AG04449 (cell line): ENCODE results near the gene FUT8.

ENCODE experiments used
- CTCF ChIA-PET: fragments of 350-600 bp; formaldehyde crosslinking; extraction: SDS; loops from one replicate; lab custom pipeline; 2021; ENCODE audit warnings: antibody characterized with exemption; lab: Yijun Ruan, JAX
- POLR2A ChIA-PET: fragments of 400-600, 350-600 bp; formaldehyde crosslinking; extraction: SDS; loops from one replicate; lab custom pipeline; 2020; ENCODE audit warnings: antibody characterized with exemption, inconsistent platforms; lab: Yijun Ruan, JAX
- DNase-seq: peaks from one replicate; pipeline ENCODE4 v3.0.0-alpha.2; 2010; ENCODE audit warnings: low read depth, low spot score
- H3K4me3 ChIP-seq: 2 replicates; pipeline ENCODE4 v1.5.1; 2011; ENCODE audit warnings: low read depth, mild to moderate bottlenecking, control low read depth, low read length
- TF ChIP-seq, protein P1 (sequence below): IDR thresholded peaks from one replicate; pipeline ENCODE4 v1.5.1; 2011; ENCODE audit warnings: mild to moderate bottlenecking, moderate library complexity, low read length, control low read depth, inconsistent platforms; ENCODE audit not compliant: insufficient read depth; ENCODE audit errors: missing control alignments

The FUT8 gene

DNA sequence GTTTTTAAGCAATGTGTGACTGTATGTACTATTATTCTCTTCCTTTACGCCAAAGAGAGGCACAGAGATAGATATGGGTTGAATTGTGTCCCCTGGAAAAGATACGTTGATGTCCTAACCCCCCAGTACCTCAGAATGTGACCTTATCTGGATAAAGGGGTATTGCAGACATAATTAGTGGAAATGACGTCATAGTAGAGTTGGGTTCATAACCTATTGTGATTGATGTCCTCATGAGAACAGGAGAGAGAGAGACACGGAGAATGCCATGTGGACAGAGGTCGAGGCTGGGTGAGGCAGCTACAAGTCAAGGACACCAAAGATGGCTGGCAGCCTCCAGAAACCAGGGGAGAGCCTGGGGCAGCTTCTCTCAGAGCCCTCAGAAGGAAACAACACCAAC, 376.3 kb downstream of the FUT8 start:
- no peak overlapping the region for H3K4me3 ChIP-seq
- CTCF ChIA-PET = no interaction called here
- TF ChIP-seq, protein P1, sequence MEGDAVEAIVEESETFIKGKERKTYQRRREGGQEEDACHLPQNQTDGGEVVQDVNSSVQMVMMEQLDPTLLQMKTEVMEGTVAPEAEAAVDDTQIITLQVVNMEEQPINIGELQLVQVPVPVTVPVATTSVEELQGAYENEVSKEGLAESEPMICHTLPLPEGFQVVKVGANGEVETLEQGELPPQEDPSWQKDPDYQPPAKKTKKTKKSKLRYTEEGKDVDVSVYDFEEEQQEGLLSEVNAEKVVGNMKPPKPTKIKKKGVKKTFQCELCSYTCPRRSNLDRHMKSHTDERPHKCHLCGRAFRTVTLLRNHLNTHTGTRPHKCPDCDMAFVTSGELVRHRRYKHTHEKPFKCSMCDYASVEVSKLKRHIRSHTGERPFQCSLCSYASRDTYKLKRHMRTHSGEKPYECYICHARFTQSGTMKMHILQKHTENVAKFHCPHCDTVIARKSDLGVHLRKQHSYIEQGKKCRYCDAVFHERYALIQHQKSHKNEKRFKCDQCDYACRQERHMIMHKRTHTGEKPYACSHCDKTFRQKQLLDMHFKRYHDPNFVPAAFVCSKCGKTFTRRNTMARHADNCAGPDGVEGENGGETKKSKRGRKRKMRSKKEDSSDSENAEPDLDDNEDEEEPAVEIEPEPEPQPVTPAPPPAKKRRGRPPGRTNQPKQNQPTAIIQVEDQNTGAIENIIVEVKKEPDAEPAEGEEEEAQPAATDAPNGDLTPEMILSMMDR = no peak
- POLR2A ChIA-PET = no interaction called here
- DNase-seq = no peak

- ChIA-PET POLR2A (no interaction called here), CTCF (no interaction called here)
- TF ChIP-seq, protein P1 = no peak
- DNase-seq = no peak
- H3K4me3 ChIP-seq = no peak overlapping the region
Observed at GRCh38 chr14:65789363-65789762, 376.8 kb downstream of the FUT8 start.

DNA sequence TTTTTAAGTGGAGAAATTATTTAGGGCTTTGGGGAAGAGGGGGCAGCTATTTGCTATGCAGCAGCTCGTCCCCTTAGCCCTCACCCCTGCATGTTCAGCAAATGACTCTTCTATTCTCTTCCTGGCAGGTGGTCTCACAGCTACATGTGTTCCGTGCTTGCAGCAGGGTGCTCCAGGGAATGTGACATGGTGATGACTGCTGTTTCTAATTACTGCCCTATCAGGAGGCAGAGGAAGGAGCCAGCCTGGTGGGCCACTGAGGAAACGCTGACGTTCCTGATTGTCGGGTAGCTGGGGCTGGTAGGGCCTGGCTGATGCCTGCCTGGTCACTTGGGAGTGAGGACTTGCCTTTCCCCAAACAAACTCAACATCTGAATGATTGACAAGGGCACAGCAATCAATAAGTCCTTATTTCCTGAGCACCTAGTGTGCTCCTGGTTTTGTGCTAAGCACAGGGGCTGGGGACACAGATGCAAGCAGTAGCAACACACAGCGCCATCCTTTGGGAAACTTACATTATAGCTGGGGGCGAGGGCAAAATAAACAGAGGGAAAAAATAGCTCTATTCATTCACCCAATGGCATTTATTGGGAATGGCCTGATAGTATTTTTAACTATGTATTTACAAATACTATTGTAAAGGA, 377.8 kb downstream of the FUT8 start:
- no peak for DNase-seq
- POLR2A ChIA-PET = no interaction called here
- no peak overlapping the region for H3K4me3 ChIP-seq
- CTCF ChIA-PET = interaction anchor here (5.5 kb wide), 1 partner anchor 34 kb away, joined by 24 read pairs; no protein-coding TSS in a partner anchor
- TF ChIP-seq, protein P1 = no peak

DNA sequence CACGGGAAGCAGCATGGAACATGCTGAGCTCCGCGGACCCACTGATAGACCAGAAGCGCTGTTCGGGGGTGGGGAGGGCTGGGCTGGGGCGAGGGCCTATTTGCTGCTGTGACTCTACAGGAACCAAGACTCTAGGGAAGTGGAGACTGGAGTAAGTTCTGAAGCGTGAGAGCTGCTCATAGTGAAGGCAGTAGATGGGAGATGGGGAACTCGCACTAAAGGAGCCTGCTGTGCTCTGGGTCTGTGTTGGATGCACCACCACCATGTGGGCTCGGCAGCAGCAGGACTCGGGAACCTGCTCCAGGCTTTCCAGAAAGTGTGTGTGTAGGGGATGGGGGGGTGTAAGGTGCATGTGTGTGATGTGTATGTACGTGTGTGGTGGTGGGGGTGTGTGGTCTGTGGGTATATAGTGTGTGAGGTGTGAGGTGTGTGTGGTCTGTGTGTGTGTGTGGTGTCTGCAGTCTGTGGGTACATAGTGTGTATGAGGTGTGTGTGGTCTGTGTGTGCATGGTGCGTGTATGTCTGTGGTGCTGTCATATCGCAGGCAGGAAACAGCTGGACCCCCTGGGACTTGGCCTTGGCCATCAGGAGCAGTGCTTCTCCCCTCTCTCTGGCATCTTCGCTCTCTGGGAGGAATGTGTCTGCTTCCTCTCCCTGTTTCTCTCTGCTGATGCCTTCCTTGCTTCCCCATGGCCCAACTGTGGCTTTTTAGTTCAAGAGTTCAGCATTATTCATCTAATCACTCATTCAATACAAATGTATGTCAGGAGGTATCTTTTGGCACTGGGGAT, 378.9 kb downstream of the FUT8 start:
- DNase-seq = peak; percentile 9
- ChIA-PET POLR2A (no interaction called here), CTCF (interaction anchor here (5.5 kb wide), 1 partner anchor 33 kb away, joined by 24 read pairs; no protein-coding TSS in a partner anchor)
- H3K4me3 ChIP-seq = no peak overlapping the region
- TF ChIP-seq, protein P1 = no peak

DNA sequence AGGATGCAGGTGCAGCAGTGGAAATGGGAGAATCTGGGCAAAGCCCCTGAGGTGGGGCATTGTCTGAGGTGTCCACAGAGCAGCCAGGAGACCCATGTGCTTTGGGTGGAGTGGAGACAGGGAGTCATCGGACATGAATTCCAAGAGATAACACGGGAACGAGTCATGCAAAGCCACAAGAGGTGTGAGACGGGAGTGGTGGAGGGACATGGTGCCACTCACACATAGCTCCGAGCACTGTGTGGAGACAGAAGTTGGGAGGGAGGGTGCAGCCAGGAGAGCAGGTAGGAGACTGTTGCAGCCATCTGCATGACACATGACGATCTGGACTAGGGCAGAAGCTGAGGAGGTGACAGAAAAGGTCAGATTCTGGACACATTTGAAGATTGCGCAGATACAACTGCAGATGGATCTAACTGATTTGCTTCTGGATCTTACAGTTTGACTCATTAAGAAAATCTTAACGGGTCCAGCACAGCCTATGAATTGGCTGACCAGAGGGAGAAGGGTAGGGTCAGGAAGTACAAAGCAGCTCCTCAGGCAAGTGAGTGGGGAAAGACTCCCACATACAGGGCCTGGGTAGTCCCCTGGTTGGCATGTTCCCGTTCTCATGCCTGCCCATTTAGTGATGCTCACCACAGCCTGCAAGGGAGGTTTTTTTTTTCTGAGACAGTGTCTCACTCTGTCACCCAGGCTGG, 379.8 kb downstream of the FUT8 start:
- H3K4me3 ChIP-seq = no peak overlapping the region
- TF ChIP-seq, protein P1 = no peak
- CTCF ChIA-PET = interaction anchor here (1.0 to 5.5 kb wide), 2 partner anchors 32 to 380 kb away, joined by 4 to 24 read pairs; partner anchors contain the start of gene FUT8
- DNase-seq = no peak
- POLR2A ChIA-PET = no interaction called here
